LoVo (cell line): ENCODE measurements around the gene INTS13.
"Not testable (repeated sequence)": the region's sequence is repeated elsewhere in the genome, so short reads cannot be mapped to it uniquely, and the experiment has no call there.

Source experiments
- DNase-seq: peaks from one replicate; pipeline ENCODE4 v3.0.0-alpha.2; 2016; ENCODE audit warnings: low spot score

The INTS13 gene

GRCh38 chr12:26936559-26937442 lies 980 bp downstream of the INTS13 start:
- peak; percentile 23 for DNase-seq

- no peak for DNase-seq
These were observed 2.0 kb downstream of the INTS13 start for GRCh38 chr12:26935636-26936378.

GRCh38 chr12:26929590-26929989 lies 8.2 kb downstream of the INTS13 start:
- no peak for DNase-seq

GRCh38 chr12:26928661-26929060 lies 9.1 kb downstream of the INTS13 start:
- DNase-seq = no peak

GRCh38 chr12:26921886-26922285 lies 15.9 kb downstream of the INTS13 start:
- no peak for DNase-seq

GRCh38 chr12:26919216-26919555 lies 18.6 kb downstream of the INTS13 start:
- DNase-seq = no peak

DNA sequence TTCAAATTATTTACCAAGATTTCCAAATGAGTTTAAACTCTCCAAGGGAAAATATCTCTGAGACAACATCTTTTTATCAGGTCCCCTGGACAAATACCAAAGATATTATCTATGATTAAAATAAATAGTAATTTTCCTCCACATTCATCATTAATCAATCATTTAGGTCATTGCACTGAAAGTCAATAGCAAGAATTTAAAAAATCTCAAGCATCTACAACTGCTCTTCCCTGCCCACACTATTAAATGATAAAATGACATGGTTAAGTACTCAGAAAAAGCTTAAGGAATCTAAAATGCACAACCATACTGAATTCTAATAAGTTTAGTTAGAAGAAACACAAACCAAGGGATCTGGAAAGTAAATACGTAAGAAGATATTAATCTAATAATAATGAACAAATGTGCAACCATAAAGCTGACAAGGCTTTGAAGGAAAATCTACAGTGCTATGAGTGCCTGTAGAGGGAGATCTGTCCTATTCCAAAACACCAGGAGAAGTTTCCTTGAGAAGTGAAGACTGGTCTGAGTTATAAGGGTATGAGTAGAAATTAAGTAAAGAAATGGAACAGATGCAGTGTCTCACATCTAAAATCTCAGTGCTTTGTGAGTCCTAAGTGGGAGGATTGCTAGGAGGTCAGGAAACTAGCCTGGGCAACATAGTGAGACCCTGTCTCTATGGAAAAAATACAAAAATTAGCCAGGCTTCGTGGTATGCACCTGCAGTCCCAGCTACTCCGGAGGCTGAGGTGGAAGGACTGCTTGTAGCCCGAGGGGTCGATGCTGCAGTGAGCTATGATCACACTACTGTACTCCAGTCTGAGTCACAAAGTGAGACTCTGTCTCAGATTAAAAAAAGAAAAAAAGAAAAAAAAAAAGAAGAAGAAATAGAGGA lies 19.2 kb downstream of the INTS13 start:
- no peak for DNase-seq

- DNase-seq = no peak
These were observed 31.1 kb downstream of the INTS13 start for GRCh38 chr12:26906704-26907103.

DNA sequence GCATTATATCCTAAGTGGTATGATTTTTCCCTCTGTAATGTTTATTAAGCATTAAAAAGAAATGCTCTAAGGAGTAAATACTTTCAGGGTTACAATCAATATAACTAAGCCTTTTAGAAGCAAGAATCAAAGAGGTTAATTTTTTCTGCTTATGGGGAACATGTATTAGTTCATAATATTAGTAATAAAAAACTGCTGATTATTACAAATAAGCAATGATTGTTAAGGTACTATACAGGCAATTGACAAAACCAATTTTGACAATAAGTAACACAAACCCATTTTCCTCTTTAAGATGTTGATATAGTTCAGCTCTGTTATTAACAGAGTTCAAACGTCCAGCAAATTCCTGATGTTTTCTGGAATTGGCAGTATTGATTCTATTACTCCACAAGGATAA lies 31.8 kb downstream of the INTS13 start:
- DNase-seq = no peak

DNA sequence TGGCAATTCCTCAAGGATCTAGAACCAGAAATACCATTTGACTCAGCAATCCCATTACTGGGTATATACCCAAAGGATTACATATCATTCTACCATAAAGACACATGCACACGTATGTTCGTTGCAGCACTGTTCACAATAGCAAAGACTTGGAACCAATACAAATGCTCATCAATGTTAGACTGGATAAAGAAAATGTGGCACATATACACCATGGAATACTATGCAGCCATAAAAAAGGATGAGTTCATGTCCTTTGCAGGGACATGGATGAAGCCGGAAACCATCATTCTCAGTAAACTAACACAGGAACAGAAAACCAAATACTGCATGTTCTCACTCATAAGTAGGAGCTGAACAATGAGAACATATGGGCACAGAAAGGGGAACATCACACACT lies 34.4 kb downstream of the INTS13 start:
- not testable (repeated sequence) for DNase-seq

- no peak for DNase-seq
These were observed 40.9 kb downstream of the INTS13 start for GRCh38 chr12:26896913-26897312.

- DNase-seq = no peak
These were observed 42.1 kb downstream of the INTS13 start for GRCh38 chr12:26895672-26896071.

GRCh38 chr12:26891704-26892103 lies 46.1 kb downstream of the INTS13 start:
- DNase-seq = no peak

DNA sequence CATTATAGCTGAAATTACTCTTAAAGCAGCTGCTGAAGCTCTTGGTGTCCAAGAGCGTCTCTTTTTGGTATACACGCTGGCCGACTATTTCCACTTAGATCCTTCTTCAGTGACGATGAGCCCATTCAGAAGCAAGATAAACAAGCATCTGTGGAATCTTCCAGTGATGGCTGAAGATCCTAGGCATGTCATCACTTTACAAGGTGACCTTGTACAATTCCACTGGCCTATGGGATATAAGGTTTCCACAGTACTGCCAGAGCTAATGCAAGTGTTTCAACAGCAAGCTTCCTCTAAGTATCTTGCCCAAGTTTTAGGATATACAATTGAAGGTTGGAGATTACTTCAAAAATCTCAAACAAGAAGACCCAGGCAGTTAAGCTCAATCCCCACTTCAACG lies 47.0 kb downstream of the INTS13 start:
- no peak for DNase-seq

DNA sequence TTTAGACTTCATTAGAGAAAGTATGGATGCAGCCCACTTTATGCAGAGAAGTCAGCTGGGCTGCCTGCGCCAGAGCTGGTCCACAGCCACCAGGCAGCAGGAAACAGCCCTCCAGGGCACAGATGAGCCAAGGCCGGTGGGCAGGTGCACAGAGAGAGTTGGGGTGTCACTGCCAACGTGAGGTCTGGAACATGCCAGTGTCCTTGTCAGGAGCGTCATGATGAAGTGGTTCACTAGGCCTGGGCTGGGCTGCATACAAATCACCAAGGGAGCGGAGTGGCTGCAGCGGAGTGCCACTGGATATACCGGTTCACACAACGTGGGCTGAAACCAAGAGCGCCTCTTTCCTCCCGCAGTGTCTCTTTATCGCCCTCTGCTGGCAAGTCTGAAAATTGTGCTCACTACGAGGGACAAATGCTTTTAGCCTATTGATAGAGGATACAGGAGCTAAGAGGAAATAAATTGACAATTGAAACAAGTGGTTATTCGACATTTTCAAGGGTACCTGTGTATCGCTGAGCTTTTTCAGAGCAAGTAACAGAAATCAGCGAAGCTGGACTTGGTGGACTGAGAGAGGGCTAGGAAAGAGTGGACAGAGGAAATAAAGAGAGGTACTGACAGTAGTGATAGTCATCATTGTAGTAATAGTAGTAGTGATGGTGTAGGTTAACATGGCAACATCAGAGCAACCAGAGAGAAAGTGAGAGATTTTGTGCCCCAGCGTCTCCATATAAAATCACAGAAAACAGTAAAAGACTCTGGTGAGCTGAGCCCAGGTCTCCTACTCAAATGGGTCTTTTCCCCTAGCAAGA lies 52.8 kb downstream of the INTS13 start:
- DNase-seq = peak; percentile 90

- no peak for DNase-seq
These were observed 57.2 kb downstream of the INTS13 start for GRCh38 chr12:26880625-26881024.

DNA sequence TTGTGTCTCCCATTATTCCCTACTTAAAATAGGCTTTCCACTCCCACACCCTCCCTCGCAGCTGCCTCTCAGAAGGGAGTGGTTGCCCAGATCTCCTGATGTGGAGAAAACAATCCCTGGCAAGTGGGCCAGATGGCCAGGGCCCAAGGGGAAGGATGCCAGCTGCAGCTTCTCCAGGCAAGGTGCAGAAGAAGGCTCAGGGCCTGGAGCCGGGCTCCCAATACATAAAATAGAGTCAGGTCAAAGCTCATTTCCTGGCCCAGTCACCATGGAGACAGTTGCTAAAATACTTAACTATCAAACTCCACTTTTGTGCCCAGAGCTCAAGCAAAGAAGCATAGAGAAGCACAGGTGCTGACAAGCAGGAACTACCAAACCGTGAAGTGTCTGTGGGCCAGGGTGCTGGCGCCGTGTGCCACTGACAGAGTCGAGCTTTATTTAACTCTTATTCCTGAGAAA lies 59.1 kb downstream of the INTS13 start:
- DNase-seq = no peak

DNA sequence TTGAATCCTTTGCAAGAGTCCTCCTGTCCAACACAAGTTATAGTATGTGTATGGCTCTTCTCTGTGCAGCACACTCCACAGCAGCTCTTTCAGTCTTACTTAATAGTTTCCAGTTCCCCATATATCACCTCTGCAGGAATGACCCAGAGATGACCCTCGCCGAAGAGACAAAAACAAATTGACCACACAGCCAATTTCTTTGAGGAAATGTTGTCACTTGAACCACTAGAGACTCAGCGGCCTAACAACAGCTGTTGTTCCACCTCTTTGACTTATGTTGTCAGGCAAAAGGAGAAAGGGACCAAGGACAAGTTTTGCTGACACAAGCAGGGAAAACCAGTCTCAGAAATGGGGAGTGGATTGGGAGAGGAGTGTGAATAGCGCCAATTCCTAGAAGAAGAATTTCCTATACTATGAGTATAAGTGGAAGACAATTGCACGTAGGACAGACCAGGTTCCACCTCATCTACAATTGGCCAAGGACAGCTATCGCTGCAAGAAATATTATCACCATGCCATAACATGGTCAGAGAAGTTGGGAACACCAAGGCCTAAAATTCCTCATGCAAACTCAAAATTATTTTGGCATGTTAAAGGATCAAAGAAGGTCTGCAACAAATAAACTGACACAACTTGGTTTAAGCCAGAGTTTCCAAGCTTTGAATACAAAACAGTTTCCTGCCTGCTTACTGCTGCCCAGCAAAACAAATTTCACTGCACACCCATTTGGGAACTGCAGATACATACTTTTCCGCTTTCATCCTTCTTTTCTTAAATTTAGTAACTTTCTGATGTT lies 63.1 kb downstream of the INTS13 start:
- DNase-seq = no peak

GRCh38 chr12:26872625-26873024 lies 65.2 kb downstream of the INTS13 start:
- no peak for DNase-seq

- no peak for DNase-seq
These were observed 65.8 kb downstream of the INTS13 start for GRCh38 chr12:26871985-26872384.
